Liver (tissue), 9 donors: ENCODE results near the gene CD55. TPM values are rescaled to one million over a fixed set of nuclear protein-coding genes. Genes with fewer than 3 reads are reported as not detected.

Source experiments
- DNase-seq: peaks from one replicate; pipeline ENCODE4 v3.0.0-alpha.2; 2017; ENCODE audit warnings: low spot score
- H3K27ac ChIP-seq, 2 donors: one replicate each; pipeline ENCODE4 v1.7.0; 2013; ENCODE audit warnings: inconsistent platforms in 2 of 2, low read length in 2 of 2, control low read depth in 1 of 2, low read depth in 1 of 2, mild to moderate bottlenecking in 1 of 2
- H3K27me3 ChIP-seq, 4 donors: one replicate each; pipeline versions ENCODE4 v1.6.1 to v1.7.0; 2013; ENCODE audit warnings: low read length in 3 of 4, inconsistent platforms in 1 of 4, mild to moderate bottlenecking in 1 of 4, moderate library complexity in 1 of 4; ENCODE audit not compliant: control insufficient read depth in 4 of 4, insufficient read depth in 4 of 4
- H3K36me3 ChIP-seq, 4 donors: one replicate each; pipeline versions ENCODE4 v1.6.1 to v1.7.0; 2013; ENCODE audit warnings: low read length in 3 of 4, mild to moderate bottlenecking in 3 of 4, low read depth in 1 of 4, moderate library complexity in 1 of 4; ENCODE audit not compliant: control insufficient read depth in 4 of 4, insufficient read depth in 3 of 4
- H3K4me1 ChIP-seq, 4 donors: one replicate each; pipeline versions ENCODE4 v1.6.1 to v1.7.0; 2013; ENCODE audit warnings: low read length in 3 of 4, mild to moderate bottlenecking in 3 of 4, moderate library complexity in 1 of 4; ENCODE audit not compliant: control insufficient read depth in 4 of 4, insufficient read depth in 4 of 4
- H3K4me3 ChIP-seq, 3 donors: one replicate each; pipeline versions ENCODE4 v1.6.1 to v1.7.0; 2013; ENCODE audit warnings: low read length in 3 of 3, control low read depth in 1 of 3, low read depth in 1 of 3, mild to moderate bottlenecking in 1 of 3
- H3K9ac ChIP-seq, 2 donors: one replicate each; pipeline ENCODE4 v1.7.0; 2013; ENCODE audit warnings: low read length in 2 of 2, mild to moderate bottlenecking in 2 of 2, moderate library complexity in 2 of 2, control low read depth in 1 of 2, low read depth in 1 of 2
- H3K9me3 ChIP-seq, 4 donors: one replicate each; pipeline versions ENCODE4 v1.6.1 to v1.7.0; 2013; ENCODE audit warnings: low read length in 3 of 4; ENCODE audit not compliant: control insufficient read depth in 4 of 4
- EGR1 ChIP-seq, 2 donors: IDR thresholded peaks; 2 replicates each; pipeline ENCODE4 v1.6.1; 2016 to 2018; ENCODE audit warnings: antibody characterized with exemption in 2 of 2, low read depth in 2 of 2
- FOXA1 ChIP-seq: IDR thresholded peaks from 2 replicates; pipeline ENCODE4 v1.6.1; 2016; ENCODE audit warnings: antibody characterized with exemption
- FOXA2 ChIP-seq: IDR thresholded peaks from 2 replicates; pipeline ENCODE4 v1.6.1; 2016; ENCODE audit warnings: antibody characterized with exemption
- GABPA ChIP-seq, 2 donors: IDR thresholded peaks in 1 of 2; conservative IDR thresholded peaks in 1 of 2; 2 replicates each; pipeline ENCODE4 v1.6.1; 2016; ENCODE audit warnings: antibody characterized with exemption in 2 of 2, mild to moderate bottlenecking in 1 of 2, moderate library complexity in 1 of 2
- HNF4G ChIP-seq: IDR thresholded peaks from 2 replicates; pipeline ENCODE4 v1.6.1; 2016; ENCODE audit warnings: antibody characterized with exemption
- JUND ChIP-seq, 2 donors: IDR thresholded peaks; 2 replicates each; pipeline ENCODE4 v1.6.1; 2016; ENCODE audit warnings: antibody characterized with exemption in 2 of 2
- NR2F2 ChIP-seq: IDR thresholded peaks from 2 replicates; pipeline ENCODE4 v1.6.1; 2016; ENCODE audit warnings: antibody characterized with exemption
- RAD21 ChIP-seq, 2 donors: IDR thresholded peaks; 2 replicates each; pipeline ENCODE4 v1.6.1; 2016; ENCODE audit warnings: antibody characterized with exemption in 2 of 2, mild to moderate bottlenecking in 2 of 2
- RXRA ChIP-seq, 2 donors: IDR thresholded peaks; 2 replicates each; pipeline ENCODE4 v1.6.1; 2017 to 2018; ENCODE audit warnings: antibody characterized with exemption in 2 of 2, mild to moderate bottlenecking in 1 of 2
- SP1 ChIP-seq: IDR thresholded peaks from 2 replicates; pipeline ENCODE4 v1.6.1; 2018; ENCODE audit warnings: antibody characterized with exemption, mild to moderate bottlenecking
- YY1 ChIP-seq: IDR thresholded peaks from 2 replicates; pipeline ENCODE4 v1.6.1; 2016; ENCODE audit warnings: antibody characterized with exemption, mild to moderate bottlenecking
- WGBS: extraction: QIAGEN DNeasy Blood & Tissue Kit; methylation state at CpG from one replicate; pipeline ENCODE4 v1.1.7; 2013; 5-methylcytosine and 5-hydroxymethylcytosine counted together
- polyA plus RNA-seq, 2 donors: library from polyadenylated mRNA; stranded (reverse) in 1 of 2; unstranded in 1 of 2; fragments of 200-250 nt in 1 of 2; fragments of >200 nt in 1 of 2; fragmentation: Nextera tagmentation in 1 of 2; extraction: Ambion mirVana in 1 of 2; gene quantifications; one replicate each; pipeline versions ENCODE4 v1.2.1 to v1.2.3, GENCODE V29; 2013 to 2015
- total RNA-seq, 2 donors: library from RNA; depleted of rRNA; stranded (reverse); fragments of >200 nt; gene quantifications; one replicate each; pipeline ENCODE4 v1.2.3, GENCODE V29; 2014
- TF ChIP-seq, protein P1 (sequence below): fragments of 150-350 bp; IDR thresholded peaks from 2 replicates; pipeline ENCODE4 v1.5.1; 2017; ENCODE audit warnings: improper control_type of control experiment, low read depth, low read length; ENCODE audit not compliant: missing input control
- TF ChIP-seq, protein P2 (sequence below): IDR thresholded peaks from 2 replicates; pipeline ENCODE4 v1.6.1; 2016; ENCODE audit warnings: antibody characterized with exemption, mild to moderate bottlenecking
- TF ChIP-seq, protein P3 (sequence below): IDR thresholded peaks from 2 replicates; pipeline ENCODE4 v1.6.1; 2016; ENCODE audit warnings: antibody characterized with exemption
- TF ChIP-seq, protein P4 (sequence below): IDR thresholded peaks from 2 replicates; pipeline ENCODE4 v1.6.1; 2016; ENCODE audit warnings: antibody characterized with exemption
- TF ChIP-seq, protein P5 (sequence below): IDR thresholded peaks from 2 replicates; pipeline ENCODE4 v1.6.1; 2016; ENCODE audit warnings: antibody characterized with exemption
- donor health status: healthy.
- donor health status: healthy.
- donor health status: healthy.
- donor health status: healthy.
- donor health status: healthy.

Gene CD55
- total and polyA plus RNA-seq, 4 donors = 11.0 to 27.6 (median 12.6) TPM

DNA sequence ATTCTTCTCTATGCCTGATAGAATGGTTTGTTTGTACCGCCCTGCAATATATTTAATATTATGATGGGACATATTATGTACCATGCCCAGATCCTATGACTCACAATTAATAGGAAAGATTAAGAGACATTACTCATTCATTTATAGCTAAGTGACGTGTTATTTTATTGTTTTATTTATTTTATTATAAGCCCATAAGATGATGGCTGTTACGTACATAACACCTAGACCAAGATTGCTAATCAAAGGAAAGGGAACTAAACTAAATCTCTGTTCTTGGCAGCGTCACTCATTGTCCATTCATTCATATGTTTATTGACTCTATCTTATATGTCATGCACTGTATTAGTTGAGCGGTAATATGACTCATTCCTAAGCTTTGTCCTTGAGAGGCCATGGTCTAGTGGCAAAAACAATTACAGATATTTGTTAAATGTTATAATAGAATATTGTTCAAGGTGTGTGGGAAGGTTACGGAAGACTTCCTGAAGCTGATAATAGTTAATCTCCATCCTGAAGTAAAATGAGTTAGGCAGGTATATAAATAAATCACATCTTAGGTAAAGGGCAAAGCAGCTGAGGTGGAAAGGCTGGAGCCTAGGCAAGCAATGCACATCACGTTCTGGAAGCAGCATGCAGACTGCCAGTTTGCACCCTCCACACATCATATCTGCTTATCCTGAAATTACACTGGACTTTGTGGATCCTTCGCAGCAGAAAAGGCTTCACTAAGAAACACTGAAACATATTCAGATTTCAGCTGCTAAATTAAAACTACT is 16.6 kb upstream of the CD55 start:
- TF ChIP-seq, protein P1, sequence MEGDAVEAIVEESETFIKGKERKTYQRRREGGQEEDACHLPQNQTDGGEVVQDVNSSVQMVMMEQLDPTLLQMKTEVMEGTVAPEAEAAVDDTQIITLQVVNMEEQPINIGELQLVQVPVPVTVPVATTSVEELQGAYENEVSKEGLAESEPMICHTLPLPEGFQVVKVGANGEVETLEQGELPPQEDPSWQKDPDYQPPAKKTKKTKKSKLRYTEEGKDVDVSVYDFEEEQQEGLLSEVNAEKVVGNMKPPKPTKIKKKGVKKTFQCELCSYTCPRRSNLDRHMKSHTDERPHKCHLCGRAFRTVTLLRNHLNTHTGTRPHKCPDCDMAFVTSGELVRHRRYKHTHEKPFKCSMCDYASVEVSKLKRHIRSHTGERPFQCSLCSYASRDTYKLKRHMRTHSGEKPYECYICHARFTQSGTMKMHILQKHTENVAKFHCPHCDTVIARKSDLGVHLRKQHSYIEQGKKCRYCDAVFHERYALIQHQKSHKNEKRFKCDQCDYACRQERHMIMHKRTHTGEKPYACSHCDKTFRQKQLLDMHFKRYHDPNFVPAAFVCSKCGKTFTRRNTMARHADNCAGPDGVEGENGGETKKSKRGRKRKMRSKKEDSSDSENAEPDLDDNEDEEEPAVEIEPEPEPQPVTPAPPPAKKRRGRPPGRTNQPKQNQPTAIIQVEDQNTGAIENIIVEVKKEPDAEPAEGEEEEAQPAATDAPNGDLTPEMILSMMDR = no peak
- TF ChIP-seq, protein P2, sequence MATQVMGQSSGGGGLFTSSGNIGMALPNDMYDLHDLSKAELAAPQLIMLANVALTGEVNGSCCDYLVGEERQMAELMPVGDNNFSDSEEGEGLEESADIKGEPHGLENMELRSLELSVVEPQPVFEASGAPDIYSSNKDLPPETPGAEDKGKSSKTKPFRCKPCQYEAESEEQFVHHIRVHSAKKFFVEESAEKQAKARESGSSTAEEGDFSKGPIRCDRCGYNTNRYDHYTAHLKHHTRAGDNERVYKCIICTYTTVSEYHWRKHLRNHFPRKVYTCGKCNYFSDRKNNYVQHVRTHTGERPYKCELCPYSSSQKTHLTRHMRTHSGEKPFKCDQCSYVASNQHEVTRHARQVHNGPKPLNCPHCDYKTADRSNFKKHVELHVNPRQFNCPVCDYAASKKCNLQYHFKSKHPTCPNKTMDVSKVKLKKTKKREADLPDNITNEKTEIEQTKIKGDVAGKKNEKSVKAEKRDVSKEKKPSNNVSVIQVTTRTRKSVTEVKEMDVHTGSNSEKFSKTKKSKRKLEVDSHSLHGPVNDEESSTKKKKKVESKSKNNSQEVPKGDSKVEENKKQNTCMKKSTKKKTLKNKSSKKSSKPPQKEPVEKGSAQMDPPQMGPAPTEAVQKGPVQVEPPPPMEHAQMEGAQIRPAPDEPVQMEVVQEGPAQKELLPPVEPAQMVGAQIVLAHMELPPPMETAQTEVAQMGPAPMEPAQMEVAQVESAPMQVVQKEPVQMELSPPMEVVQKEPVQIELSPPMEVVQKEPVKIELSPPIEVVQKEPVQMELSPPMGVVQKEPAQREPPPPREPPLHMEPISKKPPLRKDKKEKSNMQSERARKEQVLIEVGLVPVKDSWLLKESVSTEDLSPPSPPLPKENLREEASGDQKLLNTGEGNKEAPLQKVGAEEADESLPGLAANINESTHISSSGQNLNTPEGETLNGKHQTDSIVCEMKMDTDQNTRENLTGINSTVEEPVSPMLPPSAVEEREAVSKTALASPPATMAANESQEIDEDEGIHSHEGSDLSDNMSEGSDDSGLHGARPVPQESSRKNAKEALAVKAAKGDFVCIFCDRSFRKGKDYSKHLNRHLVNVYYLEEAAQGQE = no peak
- TF ChIP-seq EGR1 (IDR thresholded peaks at IDR 0.05; ENCODE audit: low read depth in 2 of 2) (no peak), GABPA (IDR thresholded peaks at IDR 0.05 in 1 of 2, conservative IDR thresholded peaks at IDR 0.05 in 1 of 2) (no peak), RAD21 (IDR thresholded peaks at IDR 0.05) (no peak)
- Histone ChIP-seq H3K9ac (no peak overlapping the region), H3K4me1 (no peaks in the 10 kb centered on the region), H3K9me3 (no peaks in the 10 kb centered on the region), H3K27me3 (no peaks in the 10 kb centered on the region), H3K27ac (no peak overlapping the region), H3K4me3 (no peak overlapping the region), H3K36me3 (no peaks in the 10 kb centered on the region)
- no peak for DNase-seq
- 93% methylated on average over 8 of the region's 8 CpGs for WGBS

DNA sequence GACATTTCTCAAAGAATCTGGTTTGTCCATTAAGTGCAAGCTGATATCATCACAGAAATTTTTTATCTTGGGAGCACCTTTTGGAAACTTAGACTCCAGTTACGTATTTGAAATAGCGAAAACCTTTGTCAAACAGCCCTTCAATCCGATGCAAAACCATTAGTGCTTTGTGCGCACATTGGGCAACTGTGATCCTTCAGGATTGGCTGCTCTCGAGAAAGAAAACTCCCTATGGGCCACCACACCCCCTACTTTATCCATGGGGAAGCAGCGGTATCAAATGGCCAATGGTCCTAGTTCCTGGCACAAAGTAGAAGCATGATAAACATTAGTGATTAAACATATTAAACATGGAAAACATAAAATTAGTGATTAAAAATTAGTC is 16.0 kb upstream of the CD55 start:
- Histone ChIP-seq H3K4me3 (no peak overlapping the region), H3K27ac (no peak overlapping the region), H3K36me3 (no peaks in the 10 kb centered on the region), H3K9ac (no peak overlapping the region), H3K27me3 (no peaks in the 10 kb centered on the region), H3K9me3 (no peaks in the 10 kb centered on the region), H3K4me1 (no peaks in the 10 kb centered on the region)
- DNase-seq = no peak
- WGBS = 90% methylated on average over 6 of the region's 6 CpGs
- TF ChIP-seq, protein P3, sequence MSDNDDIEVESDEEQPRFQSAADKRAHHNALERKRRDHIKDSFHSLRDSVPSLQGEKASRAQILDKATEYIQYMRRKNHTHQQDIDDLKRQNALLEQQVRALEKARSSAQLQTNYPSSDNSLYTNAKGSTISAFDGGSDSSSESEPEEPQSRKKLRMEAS = no peak
- TF ChIP-seq YY1 (no peak), NR2F2 (no peak)

DNA sequence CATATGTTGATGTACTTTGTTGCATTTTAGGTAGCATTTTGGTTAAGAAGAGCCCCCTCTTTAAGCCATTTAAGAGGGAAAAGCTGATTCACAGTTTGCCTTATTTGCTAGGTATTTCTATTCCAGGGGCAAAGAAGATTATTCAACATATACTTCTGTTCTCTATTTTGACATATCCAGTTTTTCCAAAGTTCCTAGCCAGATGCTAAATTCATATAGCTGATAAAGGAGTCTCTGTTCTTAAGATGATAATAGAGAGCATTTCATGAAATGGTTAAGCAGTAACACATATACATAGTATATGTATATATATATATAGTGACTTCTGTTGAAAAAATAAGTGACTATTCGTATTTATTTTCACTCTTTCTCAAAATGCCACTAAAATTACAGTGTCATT is 15.5 kb upstream of the CD55 start:
- H3K9me3 ChIP-seq = no peaks in the 10 kb centered on the region
- no peaks in the 10 kb centered on the region for H3K36me3 ChIP-seq
- DNase-seq = no peak
- H3K4me1 ChIP-seq = no peaks in the 10 kb centered on the region
- no peak overlapping the region for H3K27ac ChIP-seq
- H3K27me3 ChIP-seq = no peaks in the 10 kb centered on the region
- WGBS = 86% methylated on average over 1 of the region's 1 CpG
- TF ChIP-seq HNF4G (no peak), JUND (IDR thresholded peaks at IDR 0.05) (no peak), RXRA (IDR thresholded peaks at IDR 0.05) (no peak), NR2F2 (no peak), SP1 (no peak), EGR1 (IDR thresholded peaks at IDR 0.05; ENCODE audit: low read depth in 2 of 2) (no peak), GABPA (IDR thresholded peaks at IDR 0.05 in 1 of 2, conservative IDR thresholded peaks at IDR 0.05 in 1 of 2) (no peak), FOXA1 (no peak), RAD21 (IDR thresholded peaks at IDR 0.05) (no peak), YY1 (no peak), FOXA2 (no peak)
- TF ChIP-seq, protein P4, sequence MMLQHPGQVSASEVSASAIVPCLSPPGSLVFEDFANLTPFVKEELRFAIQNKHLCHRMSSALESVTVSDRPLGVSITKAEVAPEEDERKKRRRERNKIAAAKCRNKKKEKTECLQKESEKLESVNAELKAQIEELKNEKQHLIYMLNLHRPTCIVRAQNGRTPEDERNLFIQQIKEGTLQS = no peak
- TF ChIP-seq, protein P5, sequence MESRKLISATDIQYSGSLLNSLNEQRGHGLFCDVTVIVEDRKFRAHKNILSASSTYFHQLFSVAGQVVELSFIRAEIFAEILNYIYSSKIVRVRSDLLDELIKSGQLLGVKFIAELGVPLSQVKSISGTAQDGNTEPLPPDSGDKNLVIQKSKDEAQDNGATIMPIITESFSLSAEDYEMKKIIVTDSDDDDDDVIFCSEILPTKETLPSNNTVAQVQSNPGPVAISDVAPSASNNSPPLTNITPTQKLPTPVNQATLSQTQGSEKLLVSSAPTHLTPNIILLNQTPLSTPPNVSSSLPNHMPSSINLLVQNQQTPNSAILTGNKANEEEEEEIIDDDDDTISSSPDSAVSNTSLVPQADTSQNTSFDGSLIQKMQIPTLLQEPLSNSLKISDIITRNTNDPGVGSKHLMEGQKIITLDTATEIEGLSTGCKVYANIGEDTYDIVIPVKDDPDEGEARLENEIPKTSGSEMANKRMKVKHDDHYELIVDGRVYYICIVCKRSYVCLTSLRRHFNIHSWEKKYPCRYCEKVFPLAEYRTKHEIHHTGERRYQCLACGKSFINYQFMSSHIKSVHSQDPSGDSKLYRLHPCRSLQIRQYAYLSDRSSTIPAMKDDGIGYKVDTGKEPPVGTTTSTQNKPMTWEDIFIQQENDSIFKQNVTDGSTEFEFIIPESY = no peak
- TF ChIP-seq, protein P3 = no peak
- H3K9ac ChIP-seq = no peak overlapping the region
- no peak overlapping the region for H3K4me3 ChIP-seq
